Keratinocyte (primary cell): ENCODE measurements around the gene CNPY1. TPM values are rescaled to one million over a fixed set of nuclear protein-coding genes. Genes with fewer than 3 reads are reported as not detected.

ENCODE experiments used
- DNase-seq: peaks from one replicate; pipeline ENCODE4 v3.0.0-alpha.2; 2011; ENCODE audit warnings: low read depth, missing footprints, low spot score
- FAIRE-seq: peaks from 2 replicates; lab custom pipeline; 2011; peaks lifted over from hg19 to GRCh38; lab: Jason Lieb, UNC
- H2AFZ ChIP-seq: 2 replicates; pipeline ENCODE4 v1.6.0; 2012; ENCODE audit warnings: low read length, control low read depth, inconsistent platforms; ENCODE audit not compliant: control insufficient read depth
- H3K27ac ChIP-seq: 2 replicates; pipeline ENCODE4 v1.5.1; 2011; ENCODE audit warnings: low read length; ENCODE audit not compliant: control insufficient read depth, insufficient read depth
- H3K27me3 ChIP-seq: 3 replicates; pipeline ENCODE4 v1.6.0; 2011; ENCODE audit warnings: low read length; ENCODE audit not compliant: control insufficient read depth, insufficient read depth; ENCODE audit errors: extremely low read depth
- H3K36me3 ChIP-seq, 2 experiments: 2 replicates in 1 of 2; 3 replicates in 1 of 2; pipeline ENCODE4 v1.5.1; 2011; ENCODE audit warnings: low read length in 2 of 2, mild to moderate bottlenecking in 1 of 2; ENCODE audit not compliant: control insufficient read depth in 2 of 2, insufficient read depth in 2 of 2; ENCODE audit errors: extremely low read depth in 1 of 2
- H3K4me1 ChIP-seq: 3 replicates; pipeline ENCODE4 v1.5.1; 2011; ENCODE audit warnings: low read length; ENCODE audit not compliant: control insufficient read depth, insufficient read depth; ENCODE audit errors: extremely low read depth
- H3K4me2 ChIP-seq: 3 replicates; pipeline ENCODE4 v1.6.0; 2011; ENCODE audit warnings: low read depth, low read length; ENCODE audit not compliant: control insufficient read depth, insufficient read depth; ENCODE audit errors: extremely low read depth
- H3K4me3 ChIP-seq, 3 experiments: fragments of 200-600 bp in 1 of 3; sonication (generic) in 1 of 3; 2 replicates in 2 of 3; 3 replicates in 1 of 3; pipeline ENCODE4 v1.5.1; 2011 to 2016; ENCODE audit warnings: low read length in 3 of 3, mild to moderate bottlenecking in 3 of 3, control low read depth in 2 of 3, inconsistent platforms in 1 of 3, low read depth in 1 of 3, mixed read lengths in 1 of 3, mixed run types in 1 of 3, moderate library complexity in 1 of 3; ENCODE audit not compliant: control insufficient read depth in 2 of 3, insufficient read depth in 2 of 3; ENCODE audit errors: extremely low read depth in 1 of 3
- H3K79me2 ChIP-seq: 2 replicates; pipeline ENCODE4 v1.6.0; 2012; ENCODE audit warnings: low read length; ENCODE audit not compliant: control insufficient read depth, insufficient read depth
- H3K9ac ChIP-seq: 3 replicates; pipeline ENCODE4 v1.6.0; 2011; ENCODE audit warnings: low read length; ENCODE audit not compliant: control insufficient read depth, insufficient read depth; ENCODE audit errors: extremely low read depth
- H3K9me1 ChIP-seq: 3 replicates; pipeline ENCODE4 v1.6.0; 2011; ENCODE audit warnings: low read length; ENCODE audit not compliant: control insufficient read depth, insufficient read depth; ENCODE audit errors: extremely low read depth
- H3K9me3 ChIP-seq: 2 replicates; pipeline ENCODE4 v1.5.1; 2012; ENCODE audit warnings: low read depth, low read length; ENCODE audit not compliant: control insufficient read depth
- H4K20me1 ChIP-seq: 3 replicates; pipeline ENCODE4 v1.6.0; 2011; ENCODE audit warnings: low read length; ENCODE audit not compliant: control insufficient read depth, insufficient read depth; ENCODE audit errors: extremely low read depth
- EZH2 ChIP-seq: IDR thresholded peaks from one replicate; pipeline ENCODE4 v1.6.1; 2012; ENCODE audit warnings: inconsistent platforms, mild to moderate bottlenecking, low read length, moderate library complexity
- dilution Hi-C: fragments of 300-500 bp; cut with MboI; formaldehyde crosslinking; loops from one replicate; pipeline ENCODE4 v1.7.0; 2020; ENCODE audit warnings: low sequenced_read_pairs; ENCODE audit not compliant: extremely low pct_ligation_motif_present
- polyA plus RNA-seq, 5 experiments: library from polyadenylated mRNA; depleted of rRNA in 3 of 5; stranded (reverse) in 3 of 5; stranded (forward) in 1 of 5; unstranded in 1 of 5; fragments of >200 nt; gene quantifications; 1 replicate in 1 of 5; 2 replicates in 3 of 5; 3 replicates in 1 of 5; pipeline versions ENCODE4 v1.2.1 to v1.2.3, GENCODE V29; 2011 to 2012; ENCODE audit warnings: missing spikeins in 2 of 5, low read depth in 1 of 5, low replicate concordance in 1 of 5
- TF ChIP-seq, protein P1 (sequence below), 3 experiments: IDR thresholded peaks in 1 of 3; conservative IDR thresholded peaks in 1 of 3; optimal IDR thresholded peaks in 1 of 3; 2 replicates in 2 of 3; 3 replicates in 1 of 3; pipeline versions ENCODE3 to v1.5.1; 2011; ENCODE audit warnings: low read length in 3 of 3, mild to moderate bottlenecking in 3 of 3, moderate library complexity in 2 of 3, control low read depth in 1 of 3, inconsistent platforms in 1 of 3; ENCODE audit not compliant: insufficient read depth in 2 of 3; ENCODE audit errors: extremely low read depth in 1 of 3

Gene CNPY1
- polyA plus RNA-seq, 1 donor (not counting 4 experiments of a cell fraction or from before 2014, with no cell fraction given) = not detected

- Histone ChIP-seq H3K9me1 (no peaks in the 10 kb centered on the region), H3K4me1 (no peaks in the 10 kb centered on the region), H3K4me2 (no peak overlapping the region), H3K27me3 (peaks cover 19% of the 10 kb centered on the region), H3K36me3 (no peaks in the 10 kb centered on the region), H3K4me3 (no peak overlapping the region), H3K79me2 (no peaks in the 10 kb centered on the region), H4K20me1 (no peaks in the 10 kb centered on the region), H3K9me3 (no peaks in the 10 kb centered on the region), H2AFZ (no peak overlapping the region), H3K27ac (no peak overlapping the region), H3K9ac (no peak overlapping the region)
- dilution Hi-C loops = loop anchor here (25.0 kb wide), 1 partner anchor 161 kb away; no protein-coding TSS in a partner anchor
- no peak for TF ChIP-seq EZH2
- TF ChIP-seq, protein P1, sequence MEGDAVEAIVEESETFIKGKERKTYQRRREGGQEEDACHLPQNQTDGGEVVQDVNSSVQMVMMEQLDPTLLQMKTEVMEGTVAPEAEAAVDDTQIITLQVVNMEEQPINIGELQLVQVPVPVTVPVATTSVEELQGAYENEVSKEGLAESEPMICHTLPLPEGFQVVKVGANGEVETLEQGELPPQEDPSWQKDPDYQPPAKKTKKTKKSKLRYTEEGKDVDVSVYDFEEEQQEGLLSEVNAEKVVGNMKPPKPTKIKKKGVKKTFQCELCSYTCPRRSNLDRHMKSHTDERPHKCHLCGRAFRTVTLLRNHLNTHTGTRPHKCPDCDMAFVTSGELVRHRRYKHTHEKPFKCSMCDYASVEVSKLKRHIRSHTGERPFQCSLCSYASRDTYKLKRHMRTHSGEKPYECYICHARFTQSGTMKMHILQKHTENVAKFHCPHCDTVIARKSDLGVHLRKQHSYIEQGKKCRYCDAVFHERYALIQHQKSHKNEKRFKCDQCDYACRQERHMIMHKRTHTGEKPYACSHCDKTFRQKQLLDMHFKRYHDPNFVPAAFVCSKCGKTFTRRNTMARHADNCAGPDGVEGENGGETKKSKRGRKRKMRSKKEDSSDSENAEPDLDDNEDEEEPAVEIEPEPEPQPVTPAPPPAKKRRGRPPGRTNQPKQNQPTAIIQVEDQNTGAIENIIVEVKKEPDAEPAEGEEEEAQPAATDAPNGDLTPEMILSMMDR (optimal IDR thresholded peaks at IDR 0.05 in 1 of 3, IDR thresholded peaks at IDR 0.05 in 1 of 3, conservative IDR thresholded peaks at IDR 0.05 in 1 of 3; ENCODE audit: extremely low read depth in 1 of 3, insufficient read depth in 2 of 3, low read length in 3 of 3) = no peak
- FAIRE-seq = no peak
- DNase-seq = no peak
These were observed 30.1 kb upstream of the CNPY1 start for GRCh38 chr7:155576416-155576815.

- no peak for DNase-seq
- no peak for FAIRE-seq
- Histone ChIP-seq H3K4me1 (no peaks in the 10 kb centered on the region), H4K20me1 (no peaks in the 10 kb centered on the region), H3K27ac (no peak overlapping the region), H3K4me2 (no peak overlapping the region), H3K4me3 (no peak overlapping the region), H3K9me3 (no peaks in the 10 kb centered on the region), H3K36me3 (no peaks in the 10 kb centered on the region), H3K27me3 (peaks cover 15% of the 10 kb centered on the region), H3K9me1 (no peaks in the 10 kb centered on the region), H2AFZ (no peak overlapping the region), H3K79me2 (no peaks in the 10 kb centered on the region), H3K9ac (no peak overlapping the region)
- TF ChIP-seq, protein P1 (optimal IDR thresholded peaks at IDR 0.05 in 1 of 3, IDR thresholded peaks at IDR 0.05 in 1 of 3, conservative IDR thresholded peaks at IDR 0.05 in 1 of 3; ENCODE audit: extremely low read depth in 1 of 3, insufficient read depth in 2 of 3, low read length in 3 of 3) = no peak
- TF ChIP-seq EZH2 = no peak
- dilution Hi-C loops = loop anchor here (25.0 kb wide), 1 partner anchor 163 kb away; no protein-coding TSS in a partner anchor
These were observed 28.4 kb upstream of the CNPY1 start for GRCh38 chr7:155574556-155575290.
